Measurements from ENCODE around the gene IQCH. TPM values are rescaled to one million over a fixed set of nuclear protein-coding genes. Genes with fewer than 3 reads are reported as not detected.
"Not testable (repeated sequence)": the region's sequence is repeated elsewhere in the genome, so short reads cannot be mapped to it uniquely, and the experiment has no call there.

The IQCH gene
- total RNA-seq, 1 donor from 2014 or later = 1.0 TPM

GRCh38 chr15:67246606-67247005, 8.0 kb upstream of the IQCH start:
- DNase-seq (ENCODE audit: low read depth in 2 of 2) = not testable (repeated sequence)

- DNase-seq (ENCODE audit: low read depth in 2 of 2) = no peak
Measured at GRCh38 chr15:67248011-67248505, 6.5 kb upstream of the IQCH start.

GRCh38 chr15:67249830-67250229, 4.8 kb upstream of the IQCH start:
- no peak for DNase-seq (ENCODE audit: low read depth in 2 of 2)

GRCh38 chr15:67251318-67251717, 3.3 kb upstream of the IQCH start:
- DNase-seq (ENCODE audit: low read depth in 2 of 2) = no peak

- DNase-seq (ENCODE audit: low read depth in 2 of 2) = no peak
Measured at GRCh38 chr15:67253101-67253500, 1.5 kb upstream of the IQCH start.

GRCh38 chr15:67253549-67254237, 893 bp upstream of the IQCH start:
- no peak for DNase-seq (ENCODE audit: low read depth in 2 of 2)

- DNase-seq (ENCODE audit: low read depth in 2 of 2) = no peak
Measured at GRCh38 chr15:67256051-67256450, 1.5 kb downstream of the IQCH start.

- not testable (repeated sequence) for DNase-seq (ENCODE audit: low read depth in 2 of 2)
Measured at GRCh38 chr15:67258412-67258811, 3.8 kb downstream of the IQCH start.

- DNase-seq (ENCODE audit: low read depth in 2 of 2) = no peak
Measured at GRCh38 chr15:67259379-67259778, 4.8 kb downstream of the IQCH start.

GRCh38 chr15:67259806-67260205, 5.2 kb downstream of the IQCH start:
- no peak for DNase-seq (ENCODE audit: low read depth in 2 of 2)

- DNase-seq (ENCODE audit: low read depth in 2 of 2) = no peak
Measured at GRCh38 chr15:67266870-67267269, 12.3 kb downstream of the IQCH start.

GRCh38 chr15:67267440-67267839, 12.9 kb downstream of the IQCH start:
- DNase-seq (ENCODE audit: low read depth in 2 of 2) = no peak

- DNase-seq (ENCODE audit: low read depth in 2 of 2) = no peak
Measured at GRCh38 chr15:67267951-67268941, 13.7 kb downstream of the IQCH start.

- no peak for DNase-seq (ENCODE audit: low read depth in 2 of 2)
Measured at GRCh38 chr15:67274236-67274635, 19.6 kb downstream of the IQCH start.

GRCh38 chr15:67276666-67277065, 22.1 kb downstream of the IQCH start:
- DNase-seq (ENCODE audit: low read depth in 2 of 2) = no peak

GRCh38 chr15:67280217-67280616, 25.6 kb downstream of the IQCH start:
- DNase-seq (ENCODE audit: low read depth in 2 of 2) = no peak

GRCh38 chr15:67281714-67282113, 27.1 kb downstream of the IQCH start:
- DNase-seq (ENCODE audit: low read depth in 2 of 2) = no peak

GRCh38 chr15:67285625-67286024, 31.0 kb downstream of the IQCH start:
- not testable (repeated sequence) for DNase-seq (ENCODE audit: low read depth in 2 of 2)

GRCh38 chr15:67286400-67286799, 31.8 kb downstream of the IQCH start:
- DNase-seq (ENCODE audit: low read depth in 2 of 2) = not testable (repeated sequence)

GRCh38 chr15:67290319-67290718, 35.7 kb downstream of the IQCH start:
- no peak for DNase-seq (ENCODE audit: low read depth in 2 of 2)

- DNase-seq (ENCODE audit: low read depth in 2 of 2) = no peak
Measured at GRCh38 chr15:67296188-67296587, 41.6 kb downstream of the IQCH start.

- DNase-seq (ENCODE audit: low read depth in 2 of 2) = no peak
Measured at GRCh38 chr15:67296684-67297083, 42.1 kb downstream of the IQCH start.
